Neural cell (in vitro differentiated cells): ENCODE data around the gene NSMF.

Experiments used
- EP300 ChIP-seq: fragments of 450-650 bp; conservative IDR thresholded peaks from 2 replicates; pipeline ENCODE4 v1.6.1; 2014; ENCODE audit warnings: antibody characterized with exemption, mild to moderate bottlenecking, moderate library complexity; ENCODE audit not compliant: poor library complexity, severe bottlenecking
- EZH2 ChIP-seq: fragments of 200-600, 300-800 bp; shearing (Covaris generic), sonication (generic); IDR thresholded peaks from 2 replicates; pipeline ENCODE4 v1.6.1; 2014; ENCODE audit warnings: antibody characterized with exemption, low read length, borderline replicate concordance, mild to moderate bottlenecking; ENCODE audit not compliant: insufficient read depth, poor library complexity, severe bottlenecking
- MXI1 ChIP-seq: fragments of 450-650 bp; conservative IDR thresholded peaks from 2 replicates; pipeline ENCODE4 v1.6.1; 2014; ENCODE audit warnings: antibody characterized with exemption, mild to moderate bottlenecking; ENCODE audit not compliant: poor library complexity, severe bottlenecking
- POLR2AphosphoS5 ChIP-seq: IDR thresholded peaks from 2 replicates; pipeline ENCODE4 v1.6.1; 2012
- RAD21 ChIP-seq: fragments of 450-650 bp; conservative IDR thresholded peaks from 2 replicates; pipeline ENCODE4 v1.6.1; 2014; ENCODE audit warnings: antibody characterized with exemption, mild to moderate bottlenecking, moderate library complexity
- REST ChIP-seq: IDR thresholded peaks from 2 replicates; pipeline ENCODE4 v1.6.1; 2012; ENCODE audit warnings: borderline replicate concordance
- SMC3 ChIP-seq: fragments of 450-650 bp; conservative IDR thresholded peaks from 2 replicates; pipeline ENCODE4 v1.6.1; 2014; ENCODE audit warnings: antibody characterized with exemption, mild to moderate bottlenecking, moderate library complexity; ENCODE audit not compliant: poor library complexity
- TAF1 ChIP-seq: IDR thresholded peaks from 2 replicates; pipeline ENCODE4 v1.6.1; 2012; ENCODE audit warnings: low read depth
- TF ChIP-seq, protein P1 (sequence below): fragments of 450-650 bp; IDR thresholded peaks from 2 replicates; pipeline ENCODE4 v1.5.1; 2014; ENCODE audit warnings: antibody characterized with exemption, mild to moderate bottlenecking, moderate library complexity; ENCODE audit not compliant: poor library complexity, severe bottlenecking

- TF ChIP-seq, protein P1, sequence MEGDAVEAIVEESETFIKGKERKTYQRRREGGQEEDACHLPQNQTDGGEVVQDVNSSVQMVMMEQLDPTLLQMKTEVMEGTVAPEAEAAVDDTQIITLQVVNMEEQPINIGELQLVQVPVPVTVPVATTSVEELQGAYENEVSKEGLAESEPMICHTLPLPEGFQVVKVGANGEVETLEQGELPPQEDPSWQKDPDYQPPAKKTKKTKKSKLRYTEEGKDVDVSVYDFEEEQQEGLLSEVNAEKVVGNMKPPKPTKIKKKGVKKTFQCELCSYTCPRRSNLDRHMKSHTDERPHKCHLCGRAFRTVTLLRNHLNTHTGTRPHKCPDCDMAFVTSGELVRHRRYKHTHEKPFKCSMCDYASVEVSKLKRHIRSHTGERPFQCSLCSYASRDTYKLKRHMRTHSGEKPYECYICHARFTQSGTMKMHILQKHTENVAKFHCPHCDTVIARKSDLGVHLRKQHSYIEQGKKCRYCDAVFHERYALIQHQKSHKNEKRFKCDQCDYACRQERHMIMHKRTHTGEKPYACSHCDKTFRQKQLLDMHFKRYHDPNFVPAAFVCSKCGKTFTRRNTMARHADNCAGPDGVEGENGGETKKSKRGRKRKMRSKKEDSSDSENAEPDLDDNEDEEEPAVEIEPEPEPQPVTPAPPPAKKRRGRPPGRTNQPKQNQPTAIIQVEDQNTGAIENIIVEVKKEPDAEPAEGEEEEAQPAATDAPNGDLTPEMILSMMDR: no peak
- TF ChIP-seq POLR2AphosphoS5 (no peak), RAD21 (no peak), EZH2 (no peak), EP300 (no peak), TAF1 (no peak), MXI1 (no peak), REST (no peak), SMC3 (no peak)
Measured at GRCh38 chr9:137405677-137406081, 53.5 kb downstream of the NSMF start.
